Upper lobe of right lung (tissue), 1 donor: ENCODE measurements around the gene ARHGEF2. TPM values are rescaled to one million over a fixed set of nuclear protein-coding genes. Genes with fewer than 3 reads are reported as not detected.

Experiments used
- ATAC-seq: fragments of 200-7000 bp; cut with Tn5 transposase; one replicate; pipeline ENCODE4 v1.9.1; 2020; ENCODE audit warnings: mild to moderate bottlenecking, moderate library complexity
- DNase-seq: peaks from one replicate; pipeline ENCODE4 v3.0.0-alpha.2; 2020
- H3K27ac ChIP-seq: fragments of 200-600 bp; one replicate; pipeline ENCODE4 v1.8.0; 2022
- H3K27me3 ChIP-seq: fragments of 200-600 bp; one replicate; pipeline ENCODE4 v1.8.0; 2022; ENCODE audit warnings: mild to moderate bottlenecking
- H3K36me3 ChIP-seq: fragments of 200-600 bp; one replicate; pipeline ENCODE4 v1.8.0; 2022
- H3K4me1 ChIP-seq: fragments of 200-600 bp; one replicate; pipeline ENCODE4 v1.8.0; 2022
- H3K4me3 ChIP-seq: fragments of 200-600 bp; one replicate; pipeline ENCODE4 v1.8.0; 2022; ENCODE audit warnings: mild to moderate bottlenecking
- H3K9me3 ChIP-seq: fragments of 200-600 bp; one replicate; pipeline ENCODE4 v1.8.0; 2022
- CTCF ChIP-seq: fragments of 200-600 bp; IDR thresholded peaks from one replicate; pipeline ENCODE4 v1.8.0; 2022; ENCODE audit warnings: antibody characterized with exemption
- intact Hi-C: fragments of 100-400 bp; cut with DNase I; formaldehyde crosslinking; loops from one replicate; pipeline ENCODE4 v1.11.0; 2022
- total RNA-seq: library from RNA; stranded (reverse); fragmentation: NEBNext Ultra II Directional; extraction: Animal tissue kit (Norgen Biotek cat#: 25700); gene quantifications from one replicate; pipeline ENCODE4 v1.2.1, GENCODE V29; 2021
- donor health status: DM: no; HTN: yes; CAD: no; lungs with severe emphysema.

Gene ARHGEF2
- total RNA-seq, 1 donor from 2014 or later = 220 TPM

- intact Hi-C loops = no loop called here
- peak; percentile 94 for DNase-seq
- H3K27ac ChIP-seq = peak within 1 kb of the TSS; percentile 90
- peak; percentile 99 for ATAC-seq
- H3K36me3 ChIP-seq = peaks cover 80% of the 10 kb centered on the region
- peaks cover 22% of the 10 kb centered on the region for H3K4me1 ChIP-seq
- H3K27me3 ChIP-seq = no peaks in the 10 kb centered on the region
- peak within 1 kb of the TSS; percentile 88 for H3K4me3 ChIP-seq
- no peaks in the 10 kb centered on the region for H3K9me3 ChIP-seq
- TF ChIP-seq CTCF = peak; percentile 12
Observed at GRCh38 chr1:155911156-155912055, 66.9 kb downstream of the ARHGEF2 start, which contains the start of gene RIT1. TSS of gene RIT1 (minus strand) at chr1:155911349. CDS start at chr1:155910761, 588 bp downstream.

GRCh38 chr1:155910621-155911121, 67.7 kb downstream of the ARHGEF2 start:
- no peak for TF ChIP-seq CTCF
- H3K4me3 ChIP-seq = peak overlapping the region; percentile 88
- H3K4me1 ChIP-seq = peaks cover 22% of the 10 kb centered on the region
- intact Hi-C loops = no loop called here
- DNase-seq = no peak
- no peaks in the 10 kb centered on the region for H3K27me3 ChIP-seq
- ATAC-seq = peak; percentile 52
- H3K36me3 ChIP-seq = peaks cover 80% of the 10 kb centered on the region
- peak overlapping the region; percentile 90 for H3K27ac ChIP-seq
- no peaks in the 10 kb centered on the region for H3K9me3 ChIP-seq

GRCh38 chr1:155909894-155910293, 68.5 kb downstream of the ARHGEF2 start:
- peak; percentile 70 for ATAC-seq
- no peaks in the 10 kb centered on the region for H3K27me3 ChIP-seq
- DNase-seq = no peak
- H3K4me1 ChIP-seq = peaks cover 22% of the 10 kb centered on the region
- H3K36me3 ChIP-seq = peaks cover 80% of the 10 kb centered on the region
- intact Hi-C loops = no loop called here
- peak overlapping the region; percentile 88 for H3K4me3 ChIP-seq
- no peaks in the 10 kb centered on the region for H3K9me3 ChIP-seq
- TF ChIP-seq CTCF = no peak
- peak overlapping the region; percentile 90 for H3K27ac ChIP-seq

GRCh38 chr1:155904261-155904660, 74.1 kb downstream of the ARHGEF2 start:
- no peak for ATAC-seq
- intact Hi-C loops = no loop called here
- peaks cover 1% of the 10 kb centered on the region for H3K4me1 ChIP-seq
- no peaks in the 10 kb centered on the region for H3K9me3 ChIP-seq
- DNase-seq = no peak
- H3K36me3 ChIP-seq = peaks cover 100% of the 10 kb centered on the region
- no peak overlapping the region for H3K4me3 ChIP-seq
- H3K27me3 ChIP-seq = no peaks in the 10 kb centered on the region
- no peak overlapping the region for H3K27ac ChIP-seq
- no peak for TF ChIP-seq CTCF

GRCh38 chr1:155900161-155900560, 78.2 kb downstream of the ARHGEF2 start:
- no peak for TF ChIP-seq CTCF
- ATAC-seq (no peak), DNase-seq (no peak)
- Histone ChIP-seq H3K4me3 (no peak overlapping the region), H3K27me3 (no peaks in the 10 kb centered on the region), H3K27ac (no peak overlapping the region), H3K9me3 (no peaks in the 10 kb centered on the region), H3K36me3 (peaks cover 94% of the 10 kb centered on the region), H3K4me1 (no peaks in the 10 kb centered on the region)
- intact Hi-C loops = no loop called here
